ENCODE results near the gene SLC39A6.
"Not testable (repeated sequence)": the region's sequence is repeated elsewhere in the genome, so short reads cannot be mapped to it uniquely, and the experiment has no call there.

SLC39A6 gene

GRCh38 chr18:36129300-36130038, at the start of gene SLC39A6, which contains the start of gene ELP2:
Gene SLC39A6 (minus strand): TSS chr18:36129340. CDS start chr18:36127007, 2,333 bp downstream.
Gene ELP2 (plus strand): TSS chr18:36129899. CDS start chr18:36129934, 35 bp downstream.
- H3K9me3 ChIP-seq (ENCODE audit: control insufficient read depth in 5 of 5, low read length in 5 of 5): no peaks in the 10 kb centered on the region
- H3K9ac ChIP-seq (ENCODE audit: low read length in 5 of 5): peak within 1 kb of the TSS; percentile 92 to 98 (median 97)
- peaks cover 2 to 19% (median 8%) of the 10 kb centered on the region in 5 donors for H3K36me3 ChIP-seq (ENCODE audit: control insufficient read depth in 5 of 5, insufficient read depth in 5 of 5, low read length in 5 of 5)
- peak within 1 kb of the TSS; percentile 90 to 99 (median 98) for H3K4me3 ChIP-seq (ENCODE audit: low read depth in 1 of 5, low read length in 5 of 5)
- peaks cover 12 to 46% (median 38%) of the 10 kb centered on the region in 5 donors for H3K4me1 ChIP-seq (ENCODE audit: control insufficient read depth in 5 of 5, insufficient read depth in 5 of 5, low read length in 5 of 5)
- H3K27ac ChIP-seq (ENCODE audit: low read depth, low read length): peak within 1 kb of the TSS; percentile 97
- H3K27me3 ChIP-seq (ENCODE audit: control insufficient read depth in 5 of 5, insufficient read depth in 4 of 5, low read length in 5 of 5): no peaks in the 10 kb centered on the region

GRCh38 chr18:36177913-36178312, 48.8 kb upstream of the SLC39A6 start:
- Histone ChIP-seq H3K4me1 (ENCODE audit: control insufficient read depth in 5 of 5, insufficient read depth in 5 of 5, low read length in 5 of 5) (peaks cover 0 to 11% (median 10%) of the 10 kb centered on the region in 5 donors), H3K4me3 (ENCODE audit: low read depth in 1 of 5, low read length in 5 of 5) (no peak overlapping the region), H3K9me3 (ENCODE audit: control insufficient read depth in 5 of 5, low read length in 5 of 5) (no peaks in the 10 kb centered on the region), H3K9ac (ENCODE audit: low read length in 5 of 5) (no peak overlapping the region), H3K36me3 (ENCODE audit: control insufficient read depth in 5 of 5, insufficient read depth in 5 of 5, low read length in 5 of 5) (peaks cover 25 to 42% (median 36%) of the 10 kb centered on the region in 5 donors), H3K27me3 (ENCODE audit: control insufficient read depth in 5 of 5, insufficient read depth in 4 of 5, low read length in 5 of 5) (no peaks in the 10 kb centered on the region), H3K27ac (ENCODE audit: low read depth, low read length) (no peak overlapping the region)

DNA sequence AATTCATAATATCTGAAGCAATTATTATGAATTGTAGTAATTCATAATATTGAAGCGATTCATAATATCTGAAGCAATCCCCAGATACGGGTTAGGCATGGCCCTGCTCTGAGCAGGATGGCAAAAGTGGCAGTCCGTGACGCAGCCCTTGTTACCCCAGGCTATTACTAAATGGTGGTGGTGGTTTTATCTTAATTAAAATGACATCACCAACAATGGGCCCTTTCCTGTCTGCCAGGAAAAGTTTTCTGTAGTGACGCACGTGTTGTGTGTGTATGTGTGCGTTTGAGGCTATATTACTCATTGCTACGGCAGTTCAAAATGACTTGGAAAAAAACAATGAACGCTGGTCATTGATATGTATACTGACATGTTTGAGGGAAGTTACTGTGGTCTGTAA, 47.6 kb upstream of the SLC39A6 start:
- Histone ChIP-seq H3K4me3 (ENCODE audit: low read depth in 1 of 5, low read length in 5 of 5) (no peak overlapping the region), H3K9ac (ENCODE audit: low read length in 5 of 5) (no peak overlapping the region), H3K27me3 (ENCODE audit: control insufficient read depth in 5 of 5, insufficient read depth in 4 of 5, low read length in 5 of 5) (no peaks in the 10 kb centered on the region), H3K36me3 (ENCODE audit: control insufficient read depth in 5 of 5, insufficient read depth in 5 of 5, low read length in 5 of 5) (peaks cover 28 to 54% (median 46%) of the 10 kb centered on the region in 5 donors), H3K4me1 (ENCODE audit: control insufficient read depth in 5 of 5, insufficient read depth in 5 of 5, low read length in 5 of 5) (peaks cover 0 to 11% (median 10%) of the 10 kb centered on the region in 5 donors), H3K9me3 (ENCODE audit: control insufficient read depth in 5 of 5, low read length in 5 of 5) (no peaks in the 10 kb centered on the region), H3K27ac (ENCODE audit: low read depth, low read length) (no peak overlapping the region)

GRCh38 chr18:36176177-36176584, 47.0 kb upstream of the SLC39A6 start:
- no peak overlapping the region for H3K4me3 ChIP-seq (ENCODE audit: low read depth in 1 of 5, low read length in 5 of 5)
- peaks cover 0 to 11% (median 10%) of the 10 kb centered on the region in 5 donors for H3K4me1 ChIP-seq (ENCODE audit: control insufficient read depth in 5 of 5, insufficient read depth in 5 of 5, low read length in 5 of 5)
- H3K36me3 ChIP-seq (ENCODE audit: control insufficient read depth in 5 of 5, insufficient read depth in 5 of 5, low read length in 5 of 5): peaks cover 30 to 59% (median 51%) of the 10 kb centered on the region in 5 donors
- no peak overlapping the region for H3K9ac ChIP-seq (ENCODE audit: low read length in 5 of 5)
- H3K9me3 ChIP-seq (ENCODE audit: control insufficient read depth in 5 of 5, low read length in 5 of 5): no peaks in the 10 kb centered on the region
- no peaks in the 10 kb centered on the region for H3K27me3 ChIP-seq (ENCODE audit: control insufficient read depth in 5 of 5, insufficient read depth in 4 of 5, low read length in 5 of 5)
- H3K27ac ChIP-seq (ENCODE audit: low read depth, low read length): no peak overlapping the region

DNA sequence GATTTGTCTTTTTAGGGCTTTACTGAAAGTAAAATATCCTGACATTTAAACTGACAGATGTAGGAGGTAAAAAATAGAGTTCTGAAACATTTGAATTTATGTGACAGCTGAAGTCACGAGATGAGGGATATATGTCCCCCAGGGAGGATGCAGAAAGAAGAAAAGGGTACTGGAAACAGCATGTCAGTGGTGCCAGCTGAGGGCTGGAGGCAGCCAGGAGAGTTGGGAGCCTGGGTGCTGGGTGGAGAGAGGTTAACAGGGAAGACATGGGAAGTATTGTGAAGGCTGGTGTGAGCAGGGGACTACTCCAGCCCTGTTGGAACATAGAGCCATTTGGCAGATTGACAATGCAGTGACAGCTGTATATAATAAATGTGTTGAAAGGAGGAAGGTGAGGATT, 46.3 kb upstream of the SLC39A6 start:
- no peaks in the 10 kb centered on the region for H3K9me3 ChIP-seq (ENCODE audit: control insufficient read depth in 5 of 5, low read length in 5 of 5)
- H3K36me3 ChIP-seq (ENCODE audit: control insufficient read depth in 5 of 5, insufficient read depth in 5 of 5, low read length in 5 of 5): peaks cover 34 to 66% (median 57%) of the 10 kb centered on the region in 5 donors
- H3K27me3 ChIP-seq (ENCODE audit: control insufficient read depth in 5 of 5, insufficient read depth in 4 of 5, low read length in 5 of 5): no peaks in the 10 kb centered on the region
- peaks cover 0 to 11% (median 10%) of the 10 kb centered on the region in 5 donors for H3K4me1 ChIP-seq (ENCODE audit: control insufficient read depth in 5 of 5, insufficient read depth in 5 of 5, low read length in 5 of 5)
- no peak overlapping the region for H3K4me3 ChIP-seq (ENCODE audit: low read depth in 1 of 5, low read length in 5 of 5)
- H3K27ac ChIP-seq (ENCODE audit: low read depth, low read length): no peak overlapping the region
- H3K9ac ChIP-seq (ENCODE audit: low read length in 5 of 5): no peak overlapping the region

- Histone ChIP-seq H3K4me3 (ENCODE audit: low read depth in 1 of 5, low read length in 5 of 5) (no peak overlapping the region), H3K27ac (ENCODE audit: low read depth, low read length) (no peak overlapping the region), H3K36me3 (ENCODE audit: control insufficient read depth in 5 of 5, insufficient read depth in 5 of 5, low read length in 5 of 5) (peaks cover 37 to 83% (median 69%) of the 10 kb centered on the region in 5 donors), H3K9me3 (ENCODE audit: control insufficient read depth in 5 of 5, low read length in 5 of 5) (no peaks in the 10 kb centered on the region), H3K4me1 (ENCODE audit: control insufficient read depth in 5 of 5, insufficient read depth in 5 of 5, low read length in 5 of 5) (no peaks in the 10 kb centered on the region), H3K27me3 (ENCODE audit: control insufficient read depth in 5 of 5, insufficient read depth in 4 of 5, low read length in 5 of 5) (no peaks in the 10 kb centered on the region), H3K9ac (ENCODE audit: low read length in 5 of 5) (no peak overlapping the region)
Observed at GRCh38 chr18:36169938-36170337, 40.8 kb upstream of the SLC39A6 start.

DNA sequence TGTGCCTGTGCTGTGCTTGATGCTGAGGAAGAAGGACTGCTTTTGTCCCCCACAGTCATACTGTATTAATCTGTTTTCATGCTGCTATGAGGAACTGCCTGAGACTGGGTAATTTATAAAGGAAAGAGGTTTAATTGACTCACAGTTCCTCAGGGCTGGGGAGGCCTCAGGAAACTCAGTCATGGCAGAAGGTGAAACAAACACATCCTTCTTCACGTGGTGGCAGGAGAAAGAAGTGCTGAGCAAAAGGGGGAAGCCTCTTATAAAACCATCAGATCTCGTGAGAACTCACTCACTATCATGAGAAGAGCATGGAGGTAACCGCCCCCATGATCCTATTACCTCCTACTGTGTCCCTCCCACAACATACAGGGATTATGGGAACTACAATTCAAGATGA, 39.2 kb upstream of the SLC39A6 start:
- not testable (repeated sequence) for H3K27ac ChIP-seq (ENCODE audit: low read depth, low read length); H3K9ac ChIP-seq (ENCODE audit: low read length in 5 of 5); H3K4me3 ChIP-seq (ENCODE audit: low read depth in 1 of 5, low read length in 5 of 5); H3K9me3 ChIP-seq (ENCODE audit: control insufficient read depth in 5 of 5, low read length in 5 of 5); H3K4me1 ChIP-seq (ENCODE audit: control insufficient read depth in 5 of 5, insufficient read depth in 5 of 5, low read length in 5 of 5); H3K27me3 ChIP-seq (ENCODE audit: control insufficient read depth in 5 of 5, insufficient read depth in 4 of 5, low read length in 5 of 5)
- H3K36me3 ChIP-seq (ENCODE audit: control insufficient read depth in 5 of 5, insufficient read depth in 5 of 5, low read length in 5 of 5): peaks cover 41 to 82% (median 66%) of the 10 kb centered on the region in 5 donors

GRCh38 chr18:36167692-36168218, 38.6 kb upstream of the SLC39A6 start:
- Histone ChIP-seq H3K4me3 (ENCODE audit: low read depth in 1 of 5, low read length in 5 of 5) (no peak overlapping the region), H3K27ac (ENCODE audit: low read depth, low read length) (no peak overlapping the region), H3K36me3 (ENCODE audit: control insufficient read depth in 5 of 5, insufficient read depth in 5 of 5, low read length in 5 of 5) (peaks cover 40 to 84% (median 67%) of the 10 kb centered on the region in 5 donors), H3K4me1 (ENCODE audit: control insufficient read depth in 5 of 5, insufficient read depth in 5 of 5, low read length in 5 of 5) (no peaks in the 10 kb centered on the region), H3K27me3 (ENCODE audit: control insufficient read depth in 5 of 5, insufficient read depth in 4 of 5, low read length in 5 of 5) (no peaks in the 10 kb centered on the region), H3K9ac (ENCODE audit: low read length in 5 of 5) (no peak overlapping the region), H3K9me3 (ENCODE audit: control insufficient read depth in 5 of 5, low read length in 5 of 5) (no peaks in the 10 kb centered on the region)

- H3K9me3 ChIP-seq (ENCODE audit: control insufficient read depth in 5 of 5, low read length in 5 of 5): no peaks in the 10 kb centered on the region
- H3K36me3 ChIP-seq (ENCODE audit: control insufficient read depth in 5 of 5, insufficient read depth in 5 of 5, low read length in 5 of 5): peaks cover 48 to 83% (median 69%) of the 10 kb centered on the region in 5 donors
- no peak overlapping the region for H3K9ac ChIP-seq (ENCODE audit: low read length in 5 of 5)
- no peak overlapping the region for H3K27ac ChIP-seq (ENCODE audit: low read depth, low read length)
- no peaks in the 10 kb centered on the region for H3K27me3 ChIP-seq (ENCODE audit: control insufficient read depth in 5 of 5, insufficient read depth in 4 of 5, low read length in 5 of 5)
- H3K4me3 ChIP-seq (ENCODE audit: low read depth in 1 of 5, low read length in 5 of 5): no peak overlapping the region
- no peaks in the 10 kb centered on the region for H3K4me1 ChIP-seq (ENCODE audit: control insufficient read depth in 5 of 5, insufficient read depth in 5 of 5, low read length in 5 of 5)
Observed at GRCh38 chr18:36162981-36163380, 33.8 kb upstream of the SLC39A6 start.

DNA sequence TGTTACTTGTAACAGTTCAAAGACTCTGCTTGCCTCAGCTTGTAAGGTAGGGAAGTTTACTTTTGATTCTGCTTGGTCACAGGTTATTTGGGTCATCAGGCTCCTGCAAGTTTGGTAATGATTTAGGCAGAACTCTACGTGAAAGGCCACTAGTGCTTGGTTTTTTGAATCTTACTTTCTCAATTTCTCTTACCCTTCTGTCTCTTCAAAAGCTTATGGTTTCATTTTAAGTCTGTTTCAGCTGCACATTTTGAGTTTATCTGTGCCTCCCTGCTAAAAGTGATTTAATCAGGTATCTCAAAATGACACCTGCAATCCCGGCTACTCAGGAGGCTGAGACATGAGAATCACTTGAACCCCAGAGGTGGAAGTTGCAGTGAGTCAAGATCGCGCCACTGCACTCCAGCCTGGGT, 31.8 kb upstream of the SLC39A6 start:
- Histone ChIP-seq H3K4me3 (ENCODE audit: low read depth in 1 of 5, low read length in 5 of 5) (no peak overlapping the region), H3K27ac (ENCODE audit: low read depth, low read length) (no peak overlapping the region), H3K36me3 (ENCODE audit: control insufficient read depth in 5 of 5, insufficient read depth in 5 of 5, low read length in 5 of 5) (peaks cover 64 to 89% (median 76%) of the 10 kb centered on the region in 5 donors), H3K9ac (ENCODE audit: low read length in 5 of 5) (no peak overlapping the region), H3K9me3 (ENCODE audit: control insufficient read depth in 5 of 5, low read length in 5 of 5) (no peaks in the 10 kb centered on the region), H3K4me1 (ENCODE audit: control insufficient read depth in 5 of 5, insufficient read depth in 5 of 5, low read length in 5 of 5) (no peaks in the 10 kb centered on the region), H3K27me3 (ENCODE audit: control insufficient read depth in 5 of 5, insufficient read depth in 4 of 5, low read length in 5 of 5) (no peaks in the 10 kb centered on the region)
